C4-2B (cell line): Measurements from ENCODE around the gene ZNF774.

Experiments used
- H3K27ac ChIP-seq: fragments of 450-650 bp; 2 replicates; pipeline ENCODE4 v1.5.1; 2017
- CTCF ChIP-seq: fragments of 450-650 bp; conservative IDR thresholded peaks from 2 replicates; pipeline ENCODE4 v1.5.1; 2017; ENCODE audit warnings: mild to moderate bottlenecking
- ZFX ChIP-seq: fragments of 450-650 bp; IDR thresholded peaks from 2 replicates; pipeline ENCODE4 v1.6.1; 2017

ZNF774 gene

GRCh38 chr15:90400005-90400758, 48.1 kb downstream of the ZNF774 start:
- peak overlapping the region; percentile 36; the same call in 1 of the 2 replicates for H3K27ac ChIP-seq
- no peak for TF ChIP-seq CTCF
- no peak for TF ChIP-seq ZFX

- H3K27ac ChIP-seq, result peak overlapping the region; percentile 36; the same call in 1 of the 2 replicates
- no peak for TF ChIP-seq ZFX
- no peak for TF ChIP-seq CTCF
Observed at GRCh38 chr15:90400759-90401314, 48.8 kb downstream of the ZNF774 start.

GRCh38 chr15:90401495-90401894, 49.4 kb downstream of the ZNF774 start:
- TF ChIP-seq ZFX, result no peak
- no peak for TF ChIP-seq CTCF
- no peak overlapping the region for H3K27ac ChIP-seq

DNA sequence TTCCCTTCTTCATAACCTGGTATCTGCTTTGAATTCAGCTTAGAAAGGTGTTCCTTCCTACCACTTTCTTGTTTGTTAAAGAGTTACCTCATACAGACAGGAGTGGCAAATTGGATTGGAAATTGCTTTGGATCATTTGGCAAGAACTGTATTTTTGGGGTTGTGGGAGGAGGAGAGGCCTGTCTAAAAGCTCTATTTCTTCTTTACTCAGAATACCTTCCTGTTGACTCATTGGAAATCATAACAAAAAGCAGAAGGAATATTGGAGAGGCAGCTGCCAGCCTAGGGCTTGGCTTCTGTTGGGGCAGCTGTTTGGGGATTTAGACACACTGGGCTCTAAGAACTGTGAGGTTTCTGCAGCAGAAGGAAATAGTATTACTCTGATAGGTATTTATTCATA, 50.1 kb downstream of the ZNF774 start:
- TF ChIP-seq CTCF (no peak), ZFX (no peak)
- H3K27ac ChIP-seq, result no peak overlapping the region

DNA sequence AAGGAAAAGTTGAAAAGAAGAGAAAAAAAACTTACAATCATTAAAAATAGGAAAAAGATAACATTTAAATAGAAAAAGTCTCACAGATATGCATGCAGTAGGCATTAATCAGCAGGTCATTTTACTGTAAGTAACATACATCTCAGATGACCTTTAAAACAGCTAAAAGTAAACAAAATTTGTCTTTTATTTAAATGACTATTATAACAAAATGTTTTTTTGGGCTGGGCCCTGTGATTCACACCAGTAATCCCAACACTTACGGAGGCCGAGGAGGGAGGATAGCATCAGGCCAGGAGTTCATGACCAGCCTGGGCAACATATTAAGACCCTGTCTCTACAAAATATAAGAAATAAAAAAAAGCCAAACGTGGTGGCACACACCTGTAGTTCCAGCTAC, 50.7 kb downstream of the ZNF774 start:
- no peak overlapping the region for H3K27ac ChIP-seq
- TF ChIP-seq ZFX (no peak), CTCF (no peak)

DNA sequence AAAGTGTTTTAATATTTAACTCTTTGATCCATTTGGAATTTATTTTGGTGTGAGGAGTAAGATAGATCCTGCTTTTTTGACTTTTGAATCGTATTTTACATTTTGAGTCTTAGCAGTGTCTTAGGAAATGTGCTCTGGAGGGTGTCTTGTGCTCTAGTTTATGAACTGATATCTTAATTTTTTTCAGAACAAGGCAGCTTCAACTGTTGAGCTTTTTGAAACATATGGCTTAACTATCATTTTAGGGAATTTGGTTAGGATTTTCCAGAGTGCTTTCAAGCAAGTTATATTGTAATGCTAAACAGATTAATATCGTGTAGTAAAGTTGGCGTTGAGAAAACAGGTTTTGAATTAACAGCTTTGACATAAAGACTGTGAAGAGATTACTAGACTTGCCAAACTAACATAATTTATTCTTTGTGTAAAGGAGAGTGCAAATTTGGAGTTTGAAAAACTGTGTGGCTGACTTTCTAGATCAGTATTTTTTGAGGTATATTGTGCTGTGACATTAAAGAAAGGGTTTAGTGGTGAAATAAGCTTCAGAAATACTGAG, 53.0 kb downstream of the ZNF774 start:
- TF ChIP-seq CTCF (no peak), ZFX (no peak)
- H3K27ac ChIP-seq, result no peak overlapping the region

- no peak overlapping the region for H3K27ac ChIP-seq
- no peak for TF ChIP-seq CTCF
- no peak for TF ChIP-seq ZFX
Observed at GRCh38 chr15:90407336-90407735, 55.3 kb downstream of the ZNF774 start.
